ENCODE results near the gene BMPR1A.

Gene BMPR1A

DNA sequence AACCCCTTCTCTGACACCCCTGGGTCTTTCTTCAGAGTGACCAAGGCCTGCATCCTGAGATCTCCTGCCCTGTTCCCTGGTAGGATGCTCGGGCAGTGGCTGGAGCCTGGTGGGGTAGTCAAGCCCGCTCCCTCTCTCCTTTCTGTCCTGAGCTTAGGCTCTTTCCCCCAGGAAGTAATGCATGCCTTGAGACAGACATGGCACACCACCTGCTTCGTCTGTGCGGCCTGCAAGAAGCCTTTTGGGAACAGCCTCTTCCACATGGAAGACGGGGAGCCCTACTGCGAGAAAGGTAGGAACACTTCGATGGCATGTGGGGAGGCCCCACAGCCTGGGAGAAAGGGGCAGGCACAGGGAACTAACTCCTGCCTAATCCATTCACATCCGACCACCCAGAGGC is 37.9 kb upstream of the BMPR1A start:
- TF ChIP-seq, protein P1, sequence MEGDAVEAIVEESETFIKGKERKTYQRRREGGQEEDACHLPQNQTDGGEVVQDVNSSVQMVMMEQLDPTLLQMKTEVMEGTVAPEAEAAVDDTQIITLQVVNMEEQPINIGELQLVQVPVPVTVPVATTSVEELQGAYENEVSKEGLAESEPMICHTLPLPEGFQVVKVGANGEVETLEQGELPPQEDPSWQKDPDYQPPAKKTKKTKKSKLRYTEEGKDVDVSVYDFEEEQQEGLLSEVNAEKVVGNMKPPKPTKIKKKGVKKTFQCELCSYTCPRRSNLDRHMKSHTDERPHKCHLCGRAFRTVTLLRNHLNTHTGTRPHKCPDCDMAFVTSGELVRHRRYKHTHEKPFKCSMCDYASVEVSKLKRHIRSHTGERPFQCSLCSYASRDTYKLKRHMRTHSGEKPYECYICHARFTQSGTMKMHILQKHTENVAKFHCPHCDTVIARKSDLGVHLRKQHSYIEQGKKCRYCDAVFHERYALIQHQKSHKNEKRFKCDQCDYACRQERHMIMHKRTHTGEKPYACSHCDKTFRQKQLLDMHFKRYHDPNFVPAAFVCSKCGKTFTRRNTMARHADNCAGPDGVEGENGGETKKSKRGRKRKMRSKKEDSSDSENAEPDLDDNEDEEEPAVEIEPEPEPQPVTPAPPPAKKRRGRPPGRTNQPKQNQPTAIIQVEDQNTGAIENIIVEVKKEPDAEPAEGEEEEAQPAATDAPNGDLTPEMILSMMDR (IDR thresholded peaks at IDR 0.05; ENCODE audit: borderline replicate concordance, control extremely low read depth, extremely low read depth, insufficient read depth, missing control alignments), result no peak
- in situ Hi-C loops (cut with MboI; ENCODE audit: low sequenced_read_pairs, unreplicated experiment), result no loop called here
- DNase-seq (ENCODE audit: low spot score), result no peak

DNA sequence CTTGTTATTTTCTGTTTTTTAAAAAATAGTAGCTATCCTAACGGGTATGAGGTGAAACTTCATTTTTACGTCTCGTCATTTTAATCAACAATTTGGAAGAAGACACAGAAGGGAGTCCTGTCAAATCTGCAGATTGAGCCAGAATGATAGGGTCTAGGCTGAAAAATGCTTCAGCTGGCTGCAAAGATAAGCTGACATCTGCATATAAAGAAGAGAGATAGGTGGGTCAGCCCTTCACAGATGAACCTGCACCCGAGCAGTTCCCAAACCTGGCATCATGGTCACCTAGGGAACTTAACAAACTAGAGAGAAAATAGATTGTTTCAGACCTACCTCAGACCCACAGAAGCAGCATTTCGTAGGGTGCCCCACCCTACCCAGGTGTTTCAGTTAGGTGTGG is 35.2 kb upstream of the BMPR1A start:
- in situ Hi-C loops (cut with MboI; ENCODE audit: low sequenced_read_pairs, unreplicated experiment), result no loop called here
- DNase-seq (ENCODE audit: low spot score), result no peak
- TF ChIP-seq, protein P1 (IDR thresholded peaks at IDR 0.05; ENCODE audit: borderline replicate concordance, control extremely low read depth, extremely low read depth, insufficient read depth, missing control alignments), result no peak

DNA sequence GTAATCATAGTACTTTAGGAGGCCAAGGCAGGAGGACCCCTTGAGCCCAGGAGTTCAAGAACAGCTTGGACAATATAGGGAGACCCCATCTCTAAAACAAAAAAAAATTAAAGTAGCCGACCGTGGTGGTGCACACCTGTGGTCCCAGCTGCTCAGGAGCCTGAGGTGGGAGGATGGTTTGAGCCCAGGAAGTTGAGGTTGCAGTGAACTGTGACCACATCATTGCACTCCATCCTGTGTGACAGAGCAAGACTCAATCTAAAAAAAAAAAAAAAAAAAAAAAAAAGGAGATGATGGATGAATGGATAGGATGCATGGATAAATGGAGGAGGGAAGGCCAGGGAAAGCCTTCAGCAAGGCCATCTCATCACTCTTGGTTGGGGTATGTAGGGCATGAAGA is 33.4 kb upstream of the BMPR1A start:
- TF ChIP-seq, protein P1 (IDR thresholded peaks at IDR 0.05; ENCODE audit: borderline replicate concordance, control extremely low read depth, extremely low read depth, insufficient read depth, missing control alignments), result no peak
- DNase-seq (ENCODE audit: low spot score), result no peak
- in situ Hi-C loops (cut with MboI; ENCODE audit: low sequenced_read_pairs, unreplicated experiment), result no loop called here

DNA sequence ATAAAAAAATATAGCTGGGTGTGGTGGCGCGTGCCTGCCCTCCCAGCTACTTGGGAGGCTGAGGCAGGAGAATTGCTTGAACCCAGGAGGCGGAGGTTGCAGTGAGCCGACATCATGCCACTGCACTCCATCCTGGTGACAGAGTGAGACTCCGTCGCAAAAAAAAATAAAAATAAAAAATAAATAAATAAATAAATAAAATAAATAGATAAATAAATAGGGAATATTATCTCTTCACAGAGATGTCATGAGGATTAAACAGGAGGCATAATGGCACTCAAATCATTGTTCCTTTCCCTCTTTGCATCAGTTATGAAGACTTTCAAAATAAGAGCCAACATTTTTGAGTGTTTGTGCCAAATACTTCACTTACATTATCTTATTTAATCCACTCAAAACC is 32.0 kb upstream of the BMPR1A start:
- TF ChIP-seq, protein P1 (IDR thresholded peaks at IDR 0.05; ENCODE audit: borderline replicate concordance, control extremely low read depth, extremely low read depth, insufficient read depth, missing control alignments), result no peak
- in situ Hi-C loops (cut with MboI; ENCODE audit: low sequenced_read_pairs, unreplicated experiment), result no loop called here
- no peak for DNase-seq (ENCODE audit: low spot score)

DNA sequence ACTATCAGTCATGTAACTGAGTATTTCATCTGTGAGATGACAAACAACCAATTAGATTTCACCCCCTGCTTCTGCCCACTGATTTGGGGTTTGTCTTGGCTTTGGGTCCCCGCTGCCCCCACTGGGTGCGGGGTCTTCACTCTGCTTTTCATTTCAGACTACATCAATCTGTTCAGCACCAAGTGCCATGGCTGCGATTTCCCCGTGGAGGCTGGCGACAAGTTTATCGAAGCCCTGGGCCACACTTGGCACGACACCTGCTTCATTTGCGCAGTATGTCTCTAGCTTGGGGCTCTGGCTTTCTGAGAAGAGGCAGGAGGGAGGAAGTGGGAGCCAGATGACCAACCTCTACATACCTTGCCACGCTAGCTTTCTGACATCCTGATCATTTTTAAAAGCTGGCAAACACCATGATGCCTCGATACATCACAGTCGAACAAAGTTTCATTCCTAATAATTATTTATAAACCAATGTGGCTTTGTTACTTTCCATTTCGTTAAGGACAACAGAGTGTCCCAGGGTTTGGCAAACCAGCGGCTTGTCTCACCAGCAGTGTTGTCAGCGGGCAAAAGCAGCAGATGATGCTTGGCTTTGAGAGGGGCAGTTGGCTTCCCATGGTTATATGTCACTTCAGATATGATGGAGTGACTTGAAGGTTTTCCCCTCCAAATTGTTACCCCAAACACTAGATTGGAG is 30.3 kb upstream of the BMPR1A start:
- in situ Hi-C loops (cut with MboI; ENCODE audit: low sequenced_read_pairs, unreplicated experiment), result no loop called here
- no peak for DNase-seq (ENCODE audit: low spot score)
- TF ChIP-seq, protein P1 (IDR thresholded peaks at IDR 0.05; ENCODE audit: borderline replicate concordance, control extremely low read depth, extremely low read depth, insufficient read depth, missing control alignments), result no peak

DNA sequence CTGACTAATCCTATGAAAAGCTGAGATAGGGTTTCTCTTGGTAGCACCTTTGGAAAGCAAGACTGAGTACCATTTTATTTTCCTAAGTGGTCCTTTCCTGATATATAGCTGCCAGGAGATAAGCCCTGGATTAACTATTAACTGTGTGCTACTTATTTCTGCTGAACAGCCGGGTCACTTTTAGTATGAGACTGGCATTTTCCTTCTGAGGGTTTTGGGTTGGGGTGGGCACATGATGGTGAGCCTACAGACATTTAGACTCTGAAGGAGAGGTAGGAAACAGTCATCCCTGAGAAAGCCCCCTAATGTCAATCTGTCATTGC is 29.8 kb upstream of the BMPR1A start:
- DNase-seq (ENCODE audit: low spot score), result no peak
- TF ChIP-seq, protein P1 (IDR thresholded peaks at IDR 0.05; ENCODE audit: borderline replicate concordance, control extremely low read depth, extremely low read depth, insufficient read depth, missing control alignments), result no peak
- in situ Hi-C loops (cut with MboI; ENCODE audit: low sequenced_read_pairs, unreplicated experiment), result no loop called here

Measured in GM13976 (cell line).